Activated CD4-positive, CD25-positive, alpha-beta regulatory T cell treated with anti-CD3 and anti-CD28 coated beads, Interleukin-2, amount 50 U/mL, for 72 hours (primary cell): ENCODE measurements around the gene MUC5AC.

Experiments
- DNase-seq: peaks from one replicate; pipeline ENCODE4 v3.0.0; 2021

MUC5AC gene

GRCh38 chr11:1121331-1121812, 36.4 kb upstream of the MUC5AC start:
- DNase-seq: peak; percentile 25

- peak; percentile 25 for DNase-seq
These were observed 35.7 kb upstream of the MUC5AC start for GRCh38 chr11:1121813-1122663.

GRCh38 chr11:1122664-1123002, 35.1 kb upstream of the MUC5AC start:
- no peak for DNase-seq

GRCh38 chr11:1123970-1124369, 33.8 kb upstream of the MUC5AC start:
- DNase-seq: peak; percentile 30

- peak; percentile 28 for DNase-seq
These were observed 31.9 kb upstream of the MUC5AC start for GRCh38 chr11:1125803-1126202.

GRCh38 chr11:1126491-1126926, 31.2 kb upstream of the MUC5AC start:
- DNase-seq: no peak

- peak; percentile 24 for DNase-seq
These were observed 30.7 kb upstream of the MUC5AC start for GRCh38 chr11:1126935-1127663.

GRCh38 chr11:1127664-1128162, 30.0 kb upstream of the MUC5AC start:
- DNase-seq: no peak

GRCh38 chr11:1128311-1129142, 29.2 kb upstream of the MUC5AC start:
- peak; percentile 26 for DNase-seq

GRCh38 chr11:1129143-1129610, 28.6 kb upstream of the MUC5AC start:
- no peak for DNase-seq

GRCh38 chr11:1129611-1130160, 28.1 kb upstream of the MUC5AC start:
- DNase-seq: no peak

GRCh38 chr11:1130276-1131032, 27.3 kb upstream of the MUC5AC start:
- no peak for DNase-seq

- DNase-seq: peak; percentile 28
These were observed 26.5 kb upstream of the MUC5AC start for GRCh38 chr11:1131033-1131911.

- DNase-seq: no peak
These were observed 22.8 kb upstream of the MUC5AC start for GRCh38 chr11:1134848-1135445.

GRCh38 chr11:1138097-1138496, 19.7 kb upstream of the MUC5AC start:
- DNase-seq: no peak

GRCh38 chr11:1139441-1140083, 18.2 kb upstream of the MUC5AC start:
- no peak for DNase-seq

GRCh38 chr11:1140642-1141490, 16.9 kb upstream of the MUC5AC start:
- DNase-seq: no peak

GRCh38 chr11:1146365-1146764, 11.4 kb upstream of the MUC5AC start:
- DNase-seq: peak; percentile 25

- DNase-seq: no peak
These were observed 10.0 kb upstream of the MUC5AC start for GRCh38 chr11:1147792-1148191.
